Heart right ventricle (tissue), 16 donors: ENCODE results near the gene NBEA. TPM values are rescaled to one million over a fixed set of nuclear protein-coding genes. Genes with fewer than 3 reads are reported as not detected.

ENCODE experiments used
- ATAC-seq, 8 donors: fragments of 200-7000 bp; cut with Tn5 transposase; one replicate each; pipeline ENCODE4 v1.9.1; 2020; ENCODE audit warnings: mild to moderate bottlenecking in 8 of 8, moderate library complexity in 8 of 8, moderate number of reproducible peaks in 1 of 8
- DNase-seq, 2 donors: peaks; one replicate each; pipeline ENCODE4 v3.0.0-alpha.2; 2020
- H3K27ac ChIP-seq, 10 donors: fragments of 200-600 bp; sonication (generic) in 2 of 10; one replicate each; pipeline versions ENCODE4 v1.5.0 to v1.8.0; 2020 to 2022; ENCODE audit warnings: mild to moderate bottlenecking in 3 of 10
- H3K27me3 ChIP-seq, 7 donors: fragments of 200-600 bp; one replicate each; pipeline ENCODE4 v1.8.0; 2021 to 2022; ENCODE audit warnings: mild to moderate bottlenecking in 2 of 7
- H3K36me3 ChIP-seq, 9 donors: fragments of 200-600 bp; sonication (generic) in 1 of 9; one replicate each; pipeline versions ENCODE4 v1.5.0 to v1.8.0; 2020 to 2022; ENCODE audit warnings: mild to moderate bottlenecking in 2 of 9
- H3K4me1 ChIP-seq, 9 donors: fragments of 200-600 bp; sonication (generic) in 1 of 9; one replicate each; pipeline versions ENCODE4 v1.5.0 to v1.8.0; 2020 to 2022; ENCODE audit warnings: mild to moderate bottlenecking in 4 of 9
- H3K4me3 ChIP-seq, 10 donors: fragments of 200-600 bp; sonication (generic) in 2 of 10; one replicate each; pipeline versions ENCODE4 v1.5.0 to v1.8.0; 2020 to 2022; ENCODE audit warnings: mild to moderate bottlenecking in 7 of 10, moderate library complexity in 2 of 10
- H3K9me3 ChIP-seq, 11 donors: fragments of 200-600 bp in 10 of 11; sonication (generic) in 2 of 11; one replicate each; pipeline versions ENCODE4 v1.5.0 to v1.8.0; 2013 to 2022; ENCODE audit warnings: mild to moderate bottlenecking in 2 of 11, control low read depth in 1 of 11, moderate library complexity in 1 of 11
- CTCF ChIP-seq, 9 donors: fragments of 200-600 bp; sonication (generic) in 2 of 9; IDR thresholded peaks; one replicate each; pipeline versions ENCODE4 v1.5.0 to v1.8.0; 2021 to 2022; ENCODE audit warnings: antibody characterized with exemption in 9 of 9, mild to moderate bottlenecking in 5 of 9, moderate library complexity in 1 of 9
- WGBS, 2 donors: extraction: QIAGEN DNeasy Blood & Tissue Kit; methylation state at CpG; one replicate each; pipeline ENCODE4 v1.1.7; 2013; ENCODE audit warnings: inconsistent platforms in 1 of 2; 5-methylcytosine and 5-hydroxymethylcytosine counted together
- intact Hi-C, 10 donors: fragments of 100-400 bp; cut with DNase I; formaldehyde crosslinking; loops; one replicate each; pipeline versions ENCODE4 v1.11.1 to v1.14.2; 2022
- polyA plus RNA-seq, 2 donors: library from polyadenylated mRNA; stranded (reverse); fragments of 200-250 nt; gene quantifications; one replicate each; pipeline ENCODE4 v1.2.3, GENCODE V29; 2013
- total RNA-seq, 10 donors: library from RNA; stranded (reverse); fragmentation: NEBNext Ultra II Directional in 3 of 10; extraction: Animal tissue kit (Norgen Biotek cat#: 25700) in 3 of 10; gene quantifications; one replicate each; pipeline versions ENCODE4 v1.2.1 to v1.2.4, GENCODE V29; 2021 to 2023
- donor health status: Arrhythmogenic right ventricular cardiomyopathy.
- donor health status: ischemic (EF 13 %, LVEDD 7.1; RV severe dilation, severe dysfunction).
- donor health status: healthy with polysubstance abuse.
- donor health status: DM: no; HTN: yes; CAD: no.
- donor health status: DM: no; HTN: no; CAD: no.
- donor health status: ischemic (EF 25% LVEDD 6.9; RV normal size, moderate dysfunction).
- donor health status: ischemic (EF 25% LVEDD 5.7; RV mildly dilated, moderate dysfunction).
- donor health status: healthy.
- donor health status: DM: yes; HTN: yes; CAD: no.
- donor health status: Ischemic cardiomyopathy.
- donor health status: ischemic (EF 35%, LVEDD 5.7; RV mildly dilated, moderate dysfunction).
- donor health status: nonischemic (EF 11% LVEDD 7.7; RV severe dilation, severe dysfunction).
- donor health status: DM: yes; HTN: yes; CAD: no.
- donor health status: PGD.
- donor health status: ischemic (EF 29% LVEDD 5.4; RV normal size, mild dysfunction).
- donor health status: nonischemic (EF 23%, LVEDD 6.1; RV moderate dilation, normal function).

NBEA gene
- total and polyA plus RNA-seq, 12 donors: 4.3 to 30.6 (median 24.5) TPM

- ATAC-seq: no peak
- Histone ChIP-seq H3K27me3 (no peaks in the 10 kb centered on the region), H3K9me3 (peaks cover 0 to 2% (median 0%) of the 10 kb centered on the region in 11 donors), H3K27ac (no peak overlapping the region), H3K4me3 (no peak overlapping the region), H3K4me1 (no peaks in the 10 kb centered on the region), H3K36me3 (no peaks in the 10 kb centered on the region)
- 86% methylated on average over 4 of the region's 4 CpGs for WGBS, 2 donors
- no peak for TF ChIP-seq CTCF (IDR thresholded peaks at IDR 0.05)
- intact Hi-C loops: no loop called here
- no peak for DNase-seq
Measured at GRCh38 chr13:35489050-35489449, 547.0 kb downstream of the NBEA start.

GRCh38 chr13:35496006-35496405 is 553.9 kb downstream of the NBEA start:
- Histone ChIP-seq H3K4me3 (no peak overlapping the region), H3K36me3 (no peaks in the 10 kb centered on the region), H3K9me3 (peaks cover 0 to 18% (median 8%) of the 10 kb centered on the region in 11 donors), H3K27ac (no peak overlapping the region), H3K27me3 (no peaks in the 10 kb centered on the region), H3K4me1 (peaks cover 0 to 11% (median 0%) of the 10 kb centered on the region in 9 donors)
- intact Hi-C loops: no loop called here
- DNase-seq (no peak), ATAC-seq (no peak)
- WGBS, 2 donors: 91 to 95% methylated on average over 1 of the region's 1 CpG
- TF ChIP-seq CTCF (IDR thresholded peaks at IDR 0.05): no peak

- no peak for DNase-seq
- TF ChIP-seq CTCF (IDR thresholded peaks at IDR 0.05): no peak
- Histone ChIP-seq H3K4me3 (no peak overlapping the region), H3K4me1 (peaks cover 0 to 11% (median 0%) of the 10 kb centered on the region in 9 donors), H3K27me3 (no peaks in the 10 kb centered on the region), H3K36me3 (no peaks in the 10 kb centered on the region), H3K9me3 (peaks cover 0 to 18% (median 8%) of the 10 kb centered on the region in 11 donors), H3K27ac (no peak overlapping the region)
- intact Hi-C loops: no loop called here
- WGBS, 2 donors: 91 to 98% methylated on average over 2 of the region's 2 CpGs
- no peak for ATAC-seq
Measured at GRCh38 chr13:35496761-35497386, 554.8 kb downstream of the NBEA start.

GRCh38 chr13:35498231-35498630 is 556.2 kb downstream of the NBEA start:
- Histone ChIP-seq H3K9me3 (peaks cover 0 to 18% (median 8%) of the 10 kb centered on the region in 11 donors), H3K27me3 (no peaks in the 10 kb centered on the region), H3K27ac (no peak overlapping the region), H3K4me3 (no peak overlapping the region), H3K36me3 (no peaks in the 10 kb centered on the region), H3K4me1 (peaks cover 0 to 11% (median 0%) of the 10 kb centered on the region in 9 donors)
- ATAC-seq (no peak), DNase-seq (no peak)
- intact Hi-C loops: no loop called here
- TF ChIP-seq CTCF (IDR thresholded peaks at IDR 0.05): no peak
